ENCODE results near the gene H6PD.

DNA sequence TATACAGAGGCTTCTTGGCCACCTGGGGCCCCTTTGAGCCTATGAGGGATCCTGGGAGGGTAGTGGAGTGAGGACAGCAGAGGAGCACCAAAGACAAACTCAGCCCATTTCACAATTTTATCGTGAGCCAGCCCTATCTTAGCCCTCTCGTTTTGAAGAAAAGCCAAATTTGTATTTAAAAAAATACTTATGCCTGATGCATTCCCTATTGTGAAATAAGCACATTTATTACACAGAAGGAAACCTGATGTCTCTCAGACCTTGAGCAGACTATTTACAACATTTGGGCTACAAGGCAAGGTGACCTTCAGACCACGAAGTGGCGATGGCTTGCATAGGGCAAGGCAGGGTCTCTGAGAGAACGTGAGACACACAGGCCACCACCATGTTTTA lies 41.3 kb upstream of the H6PD start:
- TF ChIP-seq POLR2AphosphoS5 (IDR thresholded peaks at IDR 0.05) (no peak), CTCF (IDR thresholded peaks at IDR 0.05) (no peak)

All from stomach (tissue), 4 donors.